Right cardiac atrium (tissue), 5 donors: Measurements from ENCODE around the gene RSF1. TPM values are rescaled to one million over a fixed set of nuclear protein-coding genes. Genes with fewer than 3 reads are reported as not detected.
"Not testable (repeated sequence)": the region's sequence is repeated elsewhere in the genome, so short reads cannot be mapped to it uniquely, and the experiment has no call there.

ENCODE experiments used
- ATAC-seq, 2 donors: fragments of 200-7000 bp; cut with Tn5 transposase; one replicate each; pipeline versions ENCODE4 v1.8.0 to v1.9.1; 2020; ENCODE audit warnings: moderate library complexity in 2 of 2, mild to moderate bottlenecking in 1 of 2
- DNase-seq, 3 donors: peaks; one replicate each; pipeline ENCODE4 v3.0.0-alpha.2; 2020
- H3K27ac ChIP-seq: one replicate; pipeline ENCODE4 v1.5.1; 2013; ENCODE audit warnings: mild to moderate bottlenecking, low read length, control low read depth, moderate library complexity
- H3K27me3 ChIP-seq: one replicate; pipeline ENCODE4 v1.6.1; 2013; ENCODE audit not compliant: control insufficient read depth, insufficient read depth
- H3K4me1 ChIP-seq: one replicate; pipeline ENCODE4 v1.6.1; 2013; ENCODE audit warnings: low read length; ENCODE audit not compliant: control insufficient read depth, insufficient read depth
- H3K4me3 ChIP-seq: one replicate; pipeline ENCODE4 v1.5.1; 2013; ENCODE audit warnings: low read length, control low read depth
- H3K9me3 ChIP-seq: one replicate; pipeline ENCODE4 v1.6.1; 2013; ENCODE audit warnings: low read length; ENCODE audit not compliant: control insufficient read depth
- WGBS: extraction: QIAGEN DNeasy Blood & Tissue Kit; methylation state at CpG from one replicate; pipeline ENCODE4 v1.1.7; 2013; 5-methylcytosine and 5-hydroxymethylcytosine counted together
- intact Hi-C, 4 donors: fragments of 100-400 bp; cut with DNase I; formaldehyde crosslinking; loops; one replicate each; pipeline versions ENCODE4 v1.11.0 to v1.14.0; 2022 to 2023
- long read RNA-seq, 4 donors: library from polyadenylated mRNA; unstranded; transcript quantifications; one replicate each; pipeline ENCODE4 v2.0.0, GENCODE V29; 2020 to 2021
- polyA plus RNA-seq: library from polyadenylated mRNA; stranded (reverse); fragments of 200-250 nt; gene quantifications from one replicate; pipeline ENCODE4 v1.2.3, GENCODE V29; 2013
- total RNA-seq, 4 donors: library from RNA; stranded (reverse); fragmentation: NEBNext Ultra II Directional; extraction: Animal tissue kit (Norgen Biotek cat#: 25700); gene quantifications; one replicate each; pipeline ENCODE4 v1.2.1, GENCODE V29; 2021
- donor health status: healthy with polysubstance abuse.
- donor health status: DM: no; HTN: yes; CAD: no.
- donor health status: DM: no; HTN: no; CAD: no.
- donor health status: DM: no; HTN: yes; CAD: no; lungs with severe emphysema.
- donor health status: DM: yes; HTN: yes; CAD: no.

RSF1 gene
- total RNA-seq = 10 to 100 TPM; 41.3 to 53.1 (median 46.2) TPM
- polyA plus RNA-seq = 11.0 TPM
- long read RNA-seq, donor 1, full-length matches to known transcripts = 15 of 44 reads
- long read RNA-seq, donor 1, partial matches to known transcripts = 23 of 44 reads
- long read RNA-seq, donor 1, other reads (novel, unspliced or antisense) = 6 of 44 reads
- long read RNA-seq, donor 2, full-length matches to known transcripts = 1 of 5 reads
- long read RNA-seq, donor 2, partial matches to known transcripts = 2 of 5 reads
- long read RNA-seq, donor 2, other reads (novel, unspliced or antisense) = 2 of 5 reads
- long read RNA-seq, donor 3, transcript RSF1-206 (6 exons, 2,107 nt) = major isoform, 8 of 24 reads
- long read RNA-seq, donor 3, partial matches to known transcripts = 9 of 24 reads
- long read RNA-seq, donor 3, other reads (novel, unspliced or antisense) = 5 of 24 reads
- long read RNA-seq, donor 4, full-length matches to known transcripts = 3 of 7 reads
- long read RNA-seq, donor 4, partial matches to known transcripts = 0 of 7 reads
- long read RNA-seq, donor 4, other reads (novel, unspliced or antisense) = 4 of 7 reads

DNA sequence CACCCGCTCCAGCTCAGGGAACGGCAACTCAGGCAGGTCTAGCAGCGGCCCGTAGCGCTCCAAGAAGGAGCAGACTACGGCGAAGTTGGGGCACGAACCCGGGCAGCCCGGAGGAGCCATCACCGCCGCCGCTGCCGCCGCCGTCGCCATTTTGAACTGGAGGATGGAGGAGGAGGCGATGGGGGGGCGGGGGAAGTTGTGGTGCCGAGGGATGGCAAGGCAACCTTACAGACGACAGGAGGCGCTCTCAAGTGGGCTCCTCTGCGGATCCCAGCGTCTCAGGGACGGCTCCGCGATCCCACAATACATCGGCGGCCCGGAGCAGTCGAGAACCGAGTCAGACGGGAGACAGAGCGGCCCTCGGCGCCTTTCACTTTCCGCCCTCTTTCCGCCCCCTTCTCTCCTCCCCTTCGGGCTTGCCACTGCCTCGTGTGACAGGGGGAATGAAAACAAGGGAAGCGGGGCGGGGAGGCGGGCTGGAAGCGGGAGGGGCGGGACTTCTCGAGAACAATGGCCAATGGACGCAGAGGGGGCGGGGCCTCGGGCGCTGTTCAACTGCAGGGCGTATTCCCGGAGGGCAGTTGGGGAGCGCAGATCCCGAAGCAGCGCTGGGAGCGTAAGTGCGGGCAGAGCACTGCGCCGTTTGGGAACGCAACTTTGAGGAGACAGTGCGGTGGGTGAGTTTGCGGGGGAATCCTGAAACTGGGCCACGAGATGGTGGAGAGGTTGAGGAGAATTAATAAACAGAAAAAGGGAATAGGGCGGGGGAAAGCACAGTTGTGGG, at the start of gene RSF1, which contains the start of gene AAMDC:
Gene RSF1, minus strand, starts transcription at position 158 of the 784 bp plus-strand sequence. Its CDS starts 8 bp downstream, at position 150.
Gene AAMDC, plus strand, starts transcription at position 580 of the 784 bp plus-strand sequence. CDS start 21,353 bp downstream, outside the sequence.
- DNase-seq (peak; percentile 99 to 100 (median 99)), ATAC-seq (peak; percentile 96 to 97)
- no peaks in the 10 kb centered on the region for H3K27me3 ChIP-seq
- WGBS = under 1% methylated on average over 64 of the region's 64 CpGs
- H3K9me3 ChIP-seq = no peaks in the 10 kb centered on the region
- intact Hi-C loops = loop anchor here in 1 of 4 donors (10.0 kb wide), 1 partner anchor 174 kb away; the partner anchor contains the start of gene INTS4
- H3K4me1 ChIP-seq = no peaks in the 10 kb centered on the region
- peak within 1 kb of the TSS; percentile 89 for H3K4me3 ChIP-seq
- H3K27ac ChIP-seq = peak within 1 kb of the TSS; percentile 78

DNA sequence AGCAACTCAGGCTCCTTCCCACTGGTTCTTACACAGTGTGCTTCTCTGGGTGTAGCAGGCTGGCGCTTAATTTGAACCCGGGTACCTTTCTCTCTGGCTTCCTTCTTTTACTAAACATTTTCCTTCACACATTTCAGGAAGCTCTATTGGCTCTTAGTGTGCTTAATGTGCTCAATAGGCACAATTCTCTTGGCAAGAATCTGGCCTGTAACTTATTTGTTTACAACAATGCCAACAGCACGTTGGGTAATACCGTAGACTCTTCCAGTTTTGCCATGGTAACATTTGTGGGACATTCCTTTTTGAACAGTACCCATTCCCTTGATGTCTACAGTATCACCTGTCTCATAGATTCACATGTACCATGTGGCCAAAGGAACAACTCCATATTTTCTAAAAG, 48.2 kb upstream of the RSF1 start:
- H3K27me3 ChIP-seq = no peaks in the 10 kb centered on the region
- DNase-seq (no peak), ATAC-seq (no peak)
- 97% methylated on average over 4 of the region's 4 CpGs for WGBS
- peaks cover 2% of the 10 kb centered on the region for H3K4me1 ChIP-seq
- H3K4me3 ChIP-seq = no peak overlapping the region
- H3K9me3 ChIP-seq = no peaks in the 10 kb centered on the region
- intact Hi-C loops = no loop called here
- no peak overlapping the region for H3K27ac ChIP-seq

GRCh38 chr11:77866336-77866735, 45.8 kb upstream of the RSF1 start:
- ATAC-seq (no peak), DNase-seq (no peak)
- intact Hi-C loops = no loop called here
- WGBS = 90% methylated on average over 1 of the region's 1 CpG
- Histone ChIP-seq H3K9me3 (no peaks in the 10 kb centered on the region), H3K4me1 (peaks cover 2% of the 10 kb centered on the region), H3K27me3 (no peaks in the 10 kb centered on the region), H3K27ac (no peak overlapping the region), H3K4me3 (no peak overlapping the region)

- no peak overlapping the region for H3K4me3 ChIP-seq
- no peaks in the 10 kb centered on the region for H3K9me3 ChIP-seq
- no peak overlapping the region for H3K27ac ChIP-seq
- intact Hi-C loops = no loop called here
- ATAC-seq = peak; percentile 29 to 36
- WGBS = 38% methylated on average over 1 of the region's 1 CpG
- no peak for DNase-seq
- H3K27me3 ChIP-seq = no peaks in the 10 kb centered on the region
- peaks cover 2% of the 10 kb centered on the region for H3K4me1 ChIP-seq
Measured at GRCh38 chr11:77865805-77866204, 45.3 kb upstream of the RSF1 start.

- H3K4me1 ChIP-seq, H3K27ac ChIP-seq, ATAC-seq, H3K4me3 ChIP-seq, H3K27me3 ChIP-seq, DNase-seq, H3K9me3 ChIP-seq, intact Hi-C loops: not testable (repeated sequence)
- WGBS = 92% methylated on average over 10 of the region's 10 CpGs
Measured at GRCh38 chr11:77861444-77861843, 40.9 kb upstream of the RSF1 start.

DNA sequence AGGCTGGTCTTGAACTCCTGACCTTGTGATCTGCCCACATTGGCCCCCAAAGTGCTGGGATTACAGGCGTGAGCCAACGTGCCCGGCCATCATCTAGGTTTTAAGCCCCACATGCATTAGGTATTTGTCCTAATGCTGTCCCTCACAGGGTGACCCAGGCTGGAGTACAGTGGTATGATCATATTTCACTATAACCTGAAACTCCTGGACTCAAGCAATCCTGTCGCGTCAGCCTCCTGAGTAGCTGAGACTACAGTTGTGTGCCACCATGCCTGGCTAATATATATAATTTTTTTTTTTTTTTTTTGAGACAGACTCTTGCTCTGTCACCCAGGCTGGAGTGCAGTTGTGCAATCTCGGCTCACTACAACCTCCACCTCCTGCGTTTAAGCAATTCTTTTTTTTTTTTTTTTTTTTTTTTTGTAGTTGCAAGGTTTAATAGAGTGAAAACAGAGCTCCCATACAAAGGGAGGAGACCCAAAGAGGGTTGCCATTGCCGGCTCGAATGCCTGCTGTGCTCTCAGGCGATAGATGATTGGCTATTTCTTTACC, 37.5 kb upstream of the RSF1 start:
- H3K4me3 ChIP-seq, ATAC-seq, intact Hi-C loops, H3K27ac ChIP-seq, DNase-seq, H3K4me1 ChIP-seq, H3K9me3 ChIP-seq, H3K27me3 ChIP-seq: not testable (repeated sequence)
- 99% methylated on average over 10 of the region's 10 CpGs for WGBS

GRCh38 chr11:77854838-77855237, 34.3 kb upstream of the RSF1 start:
- no peaks in the 10 kb centered on the region for H3K27me3 ChIP-seq
- H3K9me3 ChIP-seq = no peaks in the 10 kb centered on the region
- 98% methylated on average over 2 of the region's 2 CpGs for WGBS
- no peak for DNase-seq
- intact Hi-C loops = no loop called here
- H3K4me3 ChIP-seq = no peak overlapping the region
- no peaks in the 10 kb centered on the region for H3K4me1 ChIP-seq
- no peak overlapping the region for H3K27ac ChIP-seq
- no peak for ATAC-seq

GRCh38 chr11:77851503-77851902, 31.0 kb upstream of the RSF1 start:
- intact Hi-C loops = no loop called here
- Histone ChIP-seq H3K9me3 (no peaks in the 10 kb centered on the region), H3K27me3 (no peaks in the 10 kb centered on the region), H3K4me1 (no peaks in the 10 kb centered on the region), H3K4me3 (no peak overlapping the region), H3K27ac (no peak overlapping the region)
- WGBS = 77% methylated on average over 1 of the region's 1 CpG
- DNase-seq (no peak), ATAC-seq (no peak)

GRCh38 chr11:77843700-77844099, 23.2 kb upstream of the RSF1 start:
- ATAC-seq, H3K27me3 ChIP-seq, intact Hi-C loops, H3K4me1 ChIP-seq, H3K4me3 ChIP-seq, H3K27ac ChIP-seq, DNase-seq, H3K9me3 ChIP-seq: not testable (repeated sequence)
- 94% methylated on average over 5 of the region's 5 CpGs for WGBS

GRCh38 chr11:77842441-77843121, 22.1 kb upstream of the RSF1 start:
- no peaks in the 10 kb centered on the region for H3K9me3 ChIP-seq
- DNase-seq = no peak
- no peaks in the 10 kb centered on the region for H3K4me1 ChIP-seq
- no peak for ATAC-seq
- intact Hi-C loops = no loop called here
- no peaks in the 10 kb centered on the region for H3K27me3 ChIP-seq
- WGBS = 72% methylated on average over 1 of the region's 1 CpG
- H3K4me3 ChIP-seq = no peak overlapping the region
- H3K27ac ChIP-seq = no peak overlapping the region
